Activated CD4-positive, alpha-beta T cell treated with anti-CD3 and anti-CD28 coated beads for 4 hours (primary cell): ENCODE results near the gene FRMD4A.

Experiments
- DNase-seq, 2 donors: peaks; one replicate each; pipeline ENCODE4 v3.0.0-alpha.2; 2020

Gene FRMD4A

GRCh38 chr10:14184841-14185315 is 145.8 kb downstream of the FRMD4A start:
- DNase-seq, result peak; percentile 8 to 41

DNA sequence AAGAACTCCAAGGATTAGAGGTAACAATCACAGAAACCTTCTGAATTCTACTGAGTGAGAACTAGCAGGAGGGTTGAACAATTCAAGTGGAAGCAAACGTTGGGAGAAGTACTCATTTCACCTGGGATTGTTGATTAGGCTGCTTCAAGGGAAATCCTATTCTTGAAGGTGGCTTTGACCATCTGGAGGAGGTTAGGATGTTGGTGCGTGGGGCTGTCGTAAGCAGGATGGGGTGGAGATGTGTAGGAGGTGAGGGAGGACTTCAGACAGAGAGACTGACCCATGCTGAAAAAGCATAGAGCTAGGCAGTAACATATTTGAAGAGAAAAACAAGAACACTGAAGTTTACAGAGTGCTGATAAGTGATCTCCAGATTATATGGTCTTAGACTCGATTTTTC is 147.9 kb downstream of the FRMD4A start:
- DNase-seq, result no peak

GRCh38 chr10:14181567-14181936 is 149.2 kb downstream of the FRMD4A start:
- DNase-seq, result no peak

DNA sequence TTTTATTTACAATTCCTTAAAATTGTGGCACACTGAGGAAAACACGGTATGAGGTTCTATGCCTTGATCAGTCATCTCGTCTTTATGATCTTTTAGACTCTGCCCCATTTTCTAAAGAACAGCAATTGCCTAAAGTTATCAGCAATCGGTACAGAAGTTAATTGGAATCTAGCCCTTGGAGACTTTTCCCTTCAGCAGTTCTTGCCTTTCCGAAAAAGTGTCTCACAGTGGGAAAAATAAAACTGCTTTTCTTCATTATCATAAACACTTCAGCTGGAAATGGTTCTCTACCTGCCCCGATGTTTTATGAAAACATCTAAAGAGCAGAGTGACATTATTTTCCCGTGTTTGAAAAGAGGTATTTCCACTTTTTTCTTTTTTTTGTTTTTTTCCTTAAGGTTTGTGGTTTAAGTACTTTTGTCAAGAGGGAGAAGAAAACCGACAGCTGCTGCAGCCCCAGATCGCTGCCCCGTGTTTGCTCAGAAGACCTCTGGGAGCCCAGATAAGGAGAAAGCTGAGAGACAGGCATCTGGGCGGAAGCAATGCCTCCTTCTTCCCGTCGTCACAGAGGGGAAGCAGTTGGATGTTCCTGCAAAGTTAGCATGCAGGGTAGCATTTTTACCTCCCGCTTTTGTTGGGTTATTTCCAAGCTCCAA is 149.7 kb downstream of the FRMD4A start:
- no peak for DNase-seq

DNA sequence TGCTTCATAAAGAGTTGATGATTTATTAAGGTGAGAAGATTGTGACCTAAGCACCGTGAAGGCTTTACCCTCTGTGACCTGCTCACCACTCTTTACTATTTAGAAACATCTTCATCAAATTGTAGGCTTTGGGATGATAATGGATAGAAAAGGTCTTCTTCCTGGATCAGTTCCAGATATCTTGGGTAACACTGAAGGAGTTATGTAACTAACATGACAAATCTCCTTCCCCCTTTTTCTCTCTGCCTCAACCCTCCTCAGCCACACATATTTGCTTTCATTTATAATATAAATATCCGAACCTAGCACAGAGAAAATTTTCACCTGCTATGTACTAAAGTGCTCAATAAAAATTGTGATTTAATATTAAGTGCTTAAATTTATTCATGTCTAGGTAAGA is 151.5 kb downstream of the FRMD4A start:
- no peak for DNase-seq

DNA sequence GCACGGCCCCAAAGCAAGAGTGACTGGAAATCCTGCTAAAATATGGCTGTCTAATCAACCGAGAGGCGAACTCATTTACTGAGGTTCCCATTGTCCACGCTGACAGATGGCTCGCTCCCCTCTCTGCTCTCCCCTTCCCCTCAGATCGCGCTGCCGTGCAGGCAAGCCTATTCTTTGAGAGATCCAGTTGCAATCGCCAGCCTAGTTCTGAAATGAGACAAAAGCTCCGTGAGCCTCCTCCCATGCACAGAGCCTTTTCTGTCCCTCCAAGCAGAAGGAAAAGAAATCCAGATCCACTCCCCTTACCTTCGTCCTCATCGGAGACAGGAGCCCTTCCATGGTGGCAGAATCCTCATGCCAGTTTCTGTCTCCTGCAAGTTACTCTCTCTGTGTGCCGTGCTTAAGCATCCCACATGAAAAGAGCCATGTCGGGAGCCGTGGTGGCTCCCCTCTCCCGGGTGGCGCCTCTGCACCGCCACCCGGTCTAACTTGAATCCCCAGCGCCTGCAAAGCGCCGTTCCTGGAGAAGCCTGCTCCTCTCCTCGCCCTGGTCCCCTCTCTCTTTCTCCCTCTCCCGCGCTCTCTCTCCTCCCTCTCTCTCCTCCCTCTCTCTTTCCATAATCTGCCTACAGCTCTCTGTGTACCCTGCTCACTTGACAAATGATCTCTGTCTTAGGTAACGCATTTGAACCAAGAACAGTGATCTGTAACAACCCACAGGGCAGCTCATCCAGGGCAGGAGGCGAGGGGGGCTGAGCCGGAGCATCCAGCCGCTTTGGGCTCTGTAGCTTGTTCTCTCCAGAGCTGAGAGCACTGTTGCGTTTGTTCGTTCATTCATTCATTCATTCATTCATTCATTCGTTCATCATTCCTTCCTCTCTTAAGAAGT is 156.8 kb downstream of the FRMD4A start:
- no peak for DNase-seq

- DNase-seq, result no peak
Measured at GRCh38 chr10:14173391-14173705, 157.4 kb downstream of the FRMD4A start.

GRCh38 chr10:14172336-14172950 is 158.3 kb downstream of the FRMD4A start:
- no peak for DNase-seq

- DNase-seq, result no peak
Measured at GRCh38 chr10:14171336-14171735, 159.4 kb downstream of the FRMD4A start.

DNA sequence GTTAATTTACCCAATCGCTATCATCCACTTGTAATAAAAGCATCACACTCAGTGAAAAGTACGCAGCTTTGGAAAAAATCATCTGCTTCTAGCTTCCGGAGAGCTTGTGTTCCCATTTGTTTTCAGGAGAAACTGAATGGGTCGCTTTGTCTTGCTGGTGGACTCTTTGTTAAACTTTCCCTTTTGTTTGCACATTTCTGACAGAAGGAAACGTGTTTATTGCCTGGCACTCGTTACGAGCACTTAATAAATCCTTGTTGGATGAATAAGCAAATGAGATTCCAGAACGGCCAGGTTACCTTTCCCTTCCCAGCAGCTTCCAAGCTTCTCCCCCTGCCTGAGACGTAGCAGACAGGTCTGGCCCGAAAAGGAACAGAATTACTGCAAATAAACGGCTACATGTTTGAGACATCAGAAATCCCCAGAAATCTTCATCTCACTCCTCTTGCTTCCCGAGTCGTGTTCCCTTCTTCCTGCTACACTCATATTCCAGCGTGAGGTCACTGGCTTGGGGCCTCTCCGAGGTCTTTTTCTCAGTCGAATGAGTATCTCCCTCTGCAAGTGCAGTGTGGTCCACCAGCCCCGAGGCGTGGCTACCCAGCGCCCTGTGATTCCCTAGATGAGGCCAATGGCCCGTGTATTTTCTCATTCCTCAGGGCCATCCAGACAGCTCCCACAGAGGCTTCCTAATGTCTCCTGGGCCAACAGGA is 167.2 kb downstream of the FRMD4A start:
- DNase-seq, result no peak

GRCh38 chr10:14162629-14163344 is 167.9 kb downstream of the FRMD4A start:
- no peak for DNase-seq

DNA sequence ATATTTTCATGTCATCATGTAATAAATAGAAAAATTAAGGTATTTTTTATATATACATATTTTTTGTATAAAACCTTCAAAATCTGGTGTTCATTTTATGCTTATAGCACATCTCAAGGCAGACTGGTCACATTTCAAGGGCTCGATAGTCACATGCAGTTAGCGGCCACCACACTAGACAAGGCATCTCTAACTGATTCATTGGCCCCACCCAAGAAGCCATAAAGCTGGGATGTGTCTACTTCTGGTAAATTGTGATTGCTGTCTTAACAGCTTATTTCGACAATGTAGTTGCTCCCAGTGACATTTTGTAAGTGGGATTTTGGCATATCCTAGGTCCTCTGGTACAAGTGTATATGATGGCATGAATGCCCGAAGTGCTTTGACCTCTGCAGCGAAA is 168.7 kb downstream of the FRMD4A start:
- DNase-seq, result no peak

DNA sequence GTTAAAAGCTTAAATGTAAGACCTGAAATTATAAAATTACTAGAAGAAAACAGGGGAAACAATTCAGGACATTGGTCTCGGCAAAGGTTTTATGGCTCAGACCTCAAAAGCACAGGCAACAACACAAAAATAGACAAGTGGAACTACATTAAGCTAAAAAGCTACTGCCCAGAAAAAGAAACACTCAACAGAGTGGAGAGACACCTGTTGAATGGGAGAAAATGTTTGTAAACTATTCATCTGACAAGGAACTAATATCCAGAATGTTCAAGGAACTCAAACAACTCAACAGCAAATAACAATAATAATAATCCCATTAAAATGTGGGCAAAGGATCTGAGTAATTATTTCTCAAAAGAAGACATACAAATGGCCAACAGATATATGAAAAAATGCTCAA is 170.4 kb downstream of the FRMD4A start:
- no peak for DNase-seq

- no peak for DNase-seq
Measured at GRCh38 chr10:14158575-14158974, 172.1 kb downstream of the FRMD4A start.

DNA sequence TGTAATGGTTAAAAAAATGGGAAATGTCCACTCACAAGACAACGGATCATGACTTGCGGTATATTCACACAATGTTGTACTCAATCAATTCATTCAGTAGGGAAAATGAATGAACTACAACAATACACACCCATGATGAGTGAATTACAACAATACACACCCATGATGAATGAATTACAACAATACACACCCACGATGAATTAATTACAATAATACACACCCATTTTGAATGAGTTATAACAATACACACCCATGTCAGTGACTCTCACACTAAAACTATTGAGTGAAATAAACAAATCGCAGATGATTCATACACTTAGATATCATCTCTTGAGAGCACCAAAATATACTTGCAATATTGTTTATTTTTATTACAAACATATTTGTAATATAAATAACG is 174.6 kb downstream of the FRMD4A start:
- no peak for DNase-seq

DNA sequence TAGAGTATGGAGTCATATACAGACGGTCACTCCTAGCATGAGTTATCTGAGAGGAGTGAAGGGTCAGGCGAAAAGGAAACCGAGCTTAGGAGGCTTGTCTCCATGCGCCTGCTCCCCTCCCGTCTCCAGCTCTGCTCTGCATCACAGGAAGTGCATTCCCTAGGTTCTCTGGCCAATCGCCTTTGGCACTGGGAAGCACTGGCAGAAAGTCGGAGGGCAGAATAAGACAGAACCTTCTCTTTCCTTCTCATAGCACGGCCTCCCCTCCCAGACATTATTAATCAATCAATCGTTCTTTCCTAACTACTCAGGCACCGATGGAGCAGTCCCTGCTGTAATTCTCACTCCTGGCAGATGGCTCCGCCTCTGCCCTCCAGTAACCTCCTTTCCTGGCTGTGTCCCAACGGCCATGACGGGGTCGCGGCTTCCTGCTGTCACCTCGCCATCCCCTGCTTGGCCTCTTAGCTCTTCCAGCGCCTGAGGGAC is 177.1 kb downstream of the FRMD4A start:
- no peak for DNase-seq

DNA sequence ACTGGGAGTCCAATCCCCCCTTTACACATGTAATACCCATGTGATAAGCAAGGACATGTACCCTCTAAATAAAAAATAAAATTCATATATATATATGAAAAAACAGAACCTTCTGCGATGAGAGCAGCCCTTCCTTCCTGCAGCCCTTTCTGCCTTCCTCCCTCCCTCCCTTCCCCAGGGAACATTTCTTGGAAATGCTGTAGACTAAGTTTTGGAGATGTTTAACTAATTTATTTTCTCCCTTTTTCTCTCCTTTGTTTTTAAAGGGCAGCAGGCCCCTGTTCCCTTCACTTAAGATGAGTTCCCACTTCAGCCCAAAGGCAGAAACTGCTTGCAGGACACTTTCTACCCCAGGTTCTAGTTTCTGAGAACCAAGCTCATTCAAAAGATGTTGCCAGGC is 179.2 kb downstream of the FRMD4A start:
- no peak for DNase-seq

DNA sequence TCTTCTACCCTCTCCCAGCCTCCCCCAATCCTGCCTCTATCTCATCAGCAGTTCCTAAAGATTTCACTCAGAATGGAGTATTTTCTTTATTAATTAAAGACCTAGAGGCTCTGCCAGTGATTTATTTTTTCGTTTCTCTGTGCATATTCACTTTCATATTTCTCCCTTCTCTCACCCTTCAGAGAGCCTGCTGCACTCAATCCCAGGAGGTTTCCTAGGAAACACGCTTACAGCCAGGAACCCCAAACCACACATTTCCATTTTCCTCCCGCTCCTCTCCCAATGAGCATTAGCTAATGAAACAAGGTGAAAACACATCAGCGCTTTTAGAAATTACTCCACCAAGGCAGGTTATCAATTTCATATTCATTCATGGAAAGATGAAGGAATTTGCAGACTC is 180.2 kb downstream of the FRMD4A start:
- DNase-seq, result no peak

GRCh38 chr10:14146501-14146900 is 184.2 kb downstream of the FRMD4A start:
- no peak for DNase-seq

- no peak for DNase-seq
Measured at GRCh38 chr10:14146025-14146424, 184.7 kb downstream of the FRMD4A start.

- no peak for DNase-seq
Measured at GRCh38 chr10:14144451-14144850, 186.3 kb downstream of the FRMD4A start.

DNA sequence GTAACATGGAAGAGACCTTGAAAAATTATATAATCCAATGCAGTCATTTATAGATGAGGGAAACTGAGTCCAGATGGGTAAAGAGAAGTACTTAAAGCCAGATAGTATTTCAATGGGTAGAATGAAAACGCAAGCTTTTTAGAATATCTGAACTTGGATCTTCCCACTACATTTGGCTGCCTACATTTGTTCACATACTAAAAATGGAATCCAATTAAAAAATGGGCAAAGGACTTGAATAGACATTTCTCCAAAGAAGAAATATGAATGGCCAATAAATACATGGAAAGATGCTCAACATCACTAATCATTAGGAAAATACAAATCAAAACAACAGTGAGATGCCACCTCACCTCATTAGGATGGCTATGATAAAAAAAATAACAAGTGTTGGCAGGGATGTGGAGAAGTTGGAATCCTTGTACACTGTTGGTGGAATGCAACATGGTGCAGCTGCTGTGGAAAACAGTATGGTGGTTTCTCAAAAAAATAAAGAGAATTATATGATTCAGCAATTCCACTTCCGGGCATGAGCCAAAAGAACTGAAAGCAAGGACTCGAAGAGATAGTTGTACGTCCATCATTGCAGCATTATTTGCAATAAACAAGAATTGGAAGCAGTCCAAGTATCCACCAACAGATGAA is 188.0 kb downstream of the FRMD4A start:
- no peak for DNase-seq
